GM12878 (cell line): ENCODE measurements around the gene GNAZ. TPM values are rescaled to one million over a fixed set of nuclear protein-coding genes. Genes with fewer than 3 reads are reported as not detected.

Experiments
- ATAC-seq: fragments of 200-7000 bp; cut with Tn5 transposase; 3 replicates; pipeline ENCODE4 v1.9.1; 2020; ENCODE audit warnings: mild to moderate bottlenecking, moderate library complexity
- BruUV-seq: library from RNA; stranded (reverse); fragments of 400-500 nt; replicated peaks from 2 replicates; lab custom pipeline; 2021; lab: Mats Ljungman, UMichigan
- CTCF ChIA-PET: fragments of 300-600 bp; sonication (Branson Sonifier 250); formaldehyde crosslinking; extraction: SDS; loops from one replicate; lab custom pipeline; 2021; ENCODE audit warnings: inconsistent platforms; lab: Yijun Ruan, JAX
- POLR2A ChIA-PET: fragments of 350-600 bp; formaldehyde crosslinking; extraction: SDS; loops from one replicate; lab custom pipeline; 2021; ENCODE audit warnings: inconsistent platforms; lab: Charles Lee
- RAD21 ChIA-PET: fragments of 300-600 bp; sonication (Branson Sonifier 250); formaldehyde crosslinking; loops from one replicate; lab custom pipeline; 2023; ENCODE audit warnings: antibody characterized with exemption; ENCODE audit not compliant: unreplicated experiment; lab: Charles Lee
- SMC1A ChIA-PET: fragments of 300-600 bp; sonication (Branson Sonifier 250); formaldehyde crosslinking; loops from one replicate; lab custom pipeline; 2023; ENCODE audit not compliant: unreplicated experiment, uncharacterized antibody; lab: Charles Lee
- DNase-seq: peaks from one replicate; pipeline ENCODE4 v3.0.0-alpha.2; 2011; ENCODE audit warnings: low read depth, low spot score
- FAIRE-seq: peaks from 3 replicates; lab custom pipeline; 2011; peaks lifted over from hg19 to GRCh38; lab: Jason Lieb, UNC
- H2AFZ ChIP-seq: 2 replicates; pipeline ENCODE4 v1.6.0; 2011; ENCODE audit warnings: low read depth, low read length, control low read depth; ENCODE audit not compliant: control insufficient read depth
- H3K27ac ChIP-seq: 2 replicates; pipeline ENCODE4 v1.5.1; 2011; ENCODE audit warnings: control low read depth; ENCODE audit not compliant: control insufficient read depth, insufficient read depth
- H3K27me3 ChIP-seq, 2 experiments: replicated peaks in 1 of 2; 2 replicates each; pipeline versions ENCODE4 v1.6.0 to v1.6.1; 2011; ENCODE audit warnings: low read length in 1 of 2; ENCODE audit not compliant: control insufficient read depth in 2 of 2, insufficient read depth in 2 of 2
- H3K36me3 ChIP-seq, 2 experiments: 2 replicates each; pipeline ENCODE4 v1.5.1; 2011; ENCODE audit warnings: low read length in 1 of 2; ENCODE audit not compliant: control insufficient read depth in 2 of 2, insufficient read depth in 2 of 2
- H3K4me1 ChIP-seq: 2 replicates; pipeline ENCODE4 v1.6.1; 2011; ENCODE audit warnings: mild to moderate bottlenecking, low read length, moderate library complexity, mixed read lengths; ENCODE audit not compliant: control insufficient read depth, insufficient read depth
- H3K4me2 ChIP-seq: 2 replicates; pipeline ENCODE4 v1.6.0; 2011; ENCODE audit warnings: control low read depth; ENCODE audit not compliant: control insufficient read depth, insufficient read depth
- H3K4me3 ChIP-seq: fragments of 200-600 bp; sonication (generic); 2 replicates; pipeline ENCODE4 v1.5.1; 2016
- H3K79me2 ChIP-seq: 2 replicates; pipeline ENCODE4 v1.6.0; 2011; ENCODE audit warnings: low read length; ENCODE audit not compliant: control insufficient read depth, insufficient read depth
- H3K9ac ChIP-seq: 2 replicates; pipeline ENCODE4 v1.8.0; 2011; ENCODE audit warnings: low read length, control low read depth, mixed read lengths; ENCODE audit not compliant: control insufficient read depth, insufficient read depth
- H3K9me3 ChIP-seq: replicated peaks from 3 replicates; pipeline ENCODE4 v1.5.1; 2011; ENCODE audit warnings: mild to moderate bottlenecking, low read length; ENCODE audit not compliant: control insufficient read depth, insufficient read depth
- H4K20me1 ChIP-seq: 2 replicates; pipeline ENCODE4 v1.6.0; 2011; ENCODE audit not compliant: control insufficient read depth, insufficient read depth
- BHLHE40 ChIP-seq, 2 experiments: fragments of 450-650 bp in 1 of 2; IDR thresholded peaks; 2 replicates each; pipeline ENCODE4 v1.6.1; 2011 to 2017; ENCODE audit warnings: low read depth in 2 of 2, borderline replicate concordance in 1 of 2, improper control_type of control experiment in 1 of 2, low read length in 1 of 2, mild to moderate bottlenecking in 1 of 2
- CHD2 ChIP-seq: IDR thresholded peaks from 2 replicates; pipeline ENCODE4 v1.6.1; 2011; ENCODE audit warnings: low read depth, low read length, improper control_type of control experiment, borderline replicate concordance
- GABPA ChIP-seq: IDR thresholded peaks from 2 replicates; pipeline ENCODE4 v1.6.1; 2014; ENCODE audit warnings: antibody characterized with exemption, low read depth, mild to moderate bottlenecking, inconsistent platforms
- MEF2A ChIP-seq: IDR thresholded peaks from 2 replicates; pipeline ENCODE4 v1.6.1; 2011; ENCODE audit warnings: low read depth, mild to moderate bottlenecking, low read length, moderate library complexity; ENCODE audit not compliant: insufficient read depth
- POLR2A ChIP-seq: IDR thresholded peaks from 2 replicates; pipeline ENCODE4 v1.6.1; 2011; ENCODE audit warnings: low read depth, mild to moderate bottlenecking, low read length
- RAD21 ChIP-seq: IDR thresholded peaks from 2 replicates; pipeline ENCODE4 v1.6.1; 2011; ENCODE audit warnings: mild to moderate bottlenecking, low read depth, low read length, moderate library complexity; ENCODE audit not compliant: insufficient read depth
- SRF ChIP-seq, 2 experiments: IDR thresholded peaks; 2 replicates each; pipeline ENCODE4 v1.6.1; 2011; ENCODE audit warnings: low read depth in 2 of 2, low read length in 2 of 2, mild to moderate bottlenecking in 1 of 2, moderate library complexity in 1 of 2
- YY1 ChIP-seq: IDR thresholded peaks from 2 replicates; pipeline ENCODE4 v1.6.1; 2011; ENCODE audit warnings: low read depth, mild to moderate bottlenecking, low read length
- ZNF24 ChIP-seq: fragments of 450-650 bp; IDR thresholded peaks from 2 replicates; pipeline ENCODE4 v1.6.1; 2017; ENCODE audit warnings: antibody characterized with exemption, mild to moderate bottlenecking
- WGBS: methylation state at CpG from one replicate; pipeline ENCODE4 v1.1.6; 2016; ENCODE audit warnings: low lambda C conversion rate; ENCODE audit not compliant: insufficient replicate concordance, insufficient coverage; ENCODE audit errors: missing lambda C conversion rate; 5-methylcytosine and 5-hydroxymethylcytosine counted together
- in situ Hi-C: fragments of 300-500 bp; cut with MboI; formaldehyde crosslinking; loops from 9 replicates; pipeline ENCODE4 v1.14.3; 2018; ENCODE audit warnings: mixed read lengths
- intact Hi-C: fragments of 100-400 bp; cut with micrococcal nuclease; formaldehyde crosslinking; loops from one replicate; pipeline ENCODE4 v1.14.2; 2022; ENCODE audit not compliant: unreplicated experiment
- polyA plus RNA-seq, 11 experiments: library from polyadenylated mRNA; depleted of rRNA in 4 of 11; unstranded in 6 of 11; stranded (reverse) in 5 of 11; fragments of >200 nt; fragmentation: Nextera tagmentation in 4 of 11; fragmentation: Illumina TruSeq in 1 of 11; extraction: Ambion mirVana in 4 of 11; extraction: Trizol in 1 of 11; gene quantifications; 1 replicate in 1 of 11; 2 replicates in 10 of 11; pipeline versions ENCODE4 v1.2.1 to v1.2.3, GENCODE V29; 2011 to 2016; ENCODE audit warnings: inconsistent platforms in 2 of 11, missing spikeins in 2 of 11, low read depth in 1 of 11
- total RNA-seq, 4 experiments: library from RNA; depleted of rRNA in 3 of 4; stranded (reverse); fragments of >200 nt in 3 of 4; fragmentation: Illumina TruSeq in 1 of 4; extraction: Trizol in 1 of 4; gene quantifications; 2 replicates each; pipeline versions ENCODE4 v1.2.1 to v1.2.3, GENCODE V29; 2013 to 2021

The GNAZ gene
- total and polyA plus RNA-seq, 10 of the 15 experiments (the other 5 are each of a cell fraction or from before 2014, with no cell fraction given), result 0.09 to 1.0 (median 0.44) TPM; not detected in 1

DNA sequence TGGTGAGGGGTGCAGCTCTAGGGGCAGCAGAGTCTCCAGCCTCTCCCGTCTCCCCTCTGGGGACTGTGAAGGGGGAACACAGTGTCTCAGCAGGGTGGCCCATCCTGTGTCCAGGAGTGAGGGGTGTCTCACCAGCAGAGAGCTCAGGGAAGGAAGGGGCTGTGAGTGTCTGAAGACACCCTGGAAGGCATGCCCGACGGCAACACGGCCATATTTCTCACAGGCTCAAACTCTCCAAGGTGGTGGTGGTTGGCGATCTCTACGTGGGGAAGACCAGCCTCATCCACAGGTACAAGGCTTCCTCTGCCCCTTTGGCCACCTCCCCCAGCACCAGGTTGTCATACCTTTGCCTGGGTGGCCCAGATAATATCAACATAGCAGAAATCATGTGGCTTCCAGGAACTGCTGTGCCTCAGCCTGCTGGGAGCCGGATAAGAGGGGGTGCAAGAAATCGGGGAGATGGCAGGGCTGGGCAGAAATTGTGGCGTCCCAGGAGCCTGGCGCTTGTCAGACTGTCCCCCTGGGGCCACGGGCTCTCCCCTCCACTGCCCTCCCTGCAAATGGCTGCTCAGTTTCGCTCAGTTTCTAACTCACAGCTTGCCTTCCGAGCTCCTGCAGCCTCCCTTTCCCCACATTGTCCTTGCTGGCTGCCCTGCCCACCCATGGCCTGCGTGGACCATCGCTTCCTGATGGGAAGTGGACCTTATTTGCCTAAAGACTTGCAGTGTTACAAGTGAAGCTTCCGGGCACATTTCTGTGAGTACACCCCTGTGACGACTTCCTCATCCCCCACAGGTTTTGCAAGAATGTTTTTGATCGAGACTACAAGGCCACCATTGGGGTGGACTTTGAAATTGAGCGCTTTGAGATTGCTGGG lies 82.2 kb downstream of the GNAZ start (continued):
- peak; percentile 78; the same call in 1 of the 2 replicates for TF ChIP-seq GABPA
- TF ChIP-seq RAD21, result no peak
- TF ChIP-seq YY1, result 0 out of 2 replicates have a peak, but pooled peaks have one; percentile 20
- TF ChIP-seq POLR2A, result peak; percentile 65
- TF ChIP-seq MEF2A, result 0 out of 2 replicates have a peak, but pooled peaks have one; percentile 8

DNA sequence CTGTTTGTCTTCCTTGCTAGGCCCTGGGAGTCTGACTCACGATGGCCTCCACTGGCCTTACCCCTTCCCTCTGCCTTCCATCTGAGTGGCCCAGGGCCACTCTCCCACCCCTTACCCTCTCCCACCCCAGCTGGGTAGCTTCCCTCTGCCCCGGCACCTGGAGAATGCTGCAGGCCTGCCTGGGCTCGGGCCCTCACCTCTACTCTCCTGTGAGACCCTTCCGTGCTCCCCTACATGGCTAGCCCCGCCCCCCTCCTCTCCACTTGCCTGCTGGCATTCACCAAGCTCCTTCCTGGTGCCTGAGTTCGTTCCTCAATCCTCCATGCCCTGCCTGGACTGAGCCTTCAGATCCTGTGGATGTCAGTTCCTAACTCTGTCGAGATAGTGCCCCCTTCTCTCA lies 83.7 kb downstream of the GNAZ start:
- in situ Hi-C loops (no loop called here), intact Hi-C loops (no loop called here)
- Histone ChIP-seq H3K4me2 (no peak overlapping the region), H4K20me1 (no peaks in the 10 kb centered on the region), H3K36me3 (no peaks in the 10 kb centered on the region), H3K9me3 (no peaks in the 10 kb centered on the region), H3K9ac (no peak overlapping the region), H2AFZ (no peak overlapping the region), H3K4me3 (no peak overlapping the region), H3K27me3 (no peaks in the 10 kb centered on the region), H3K79me2 (no peaks in the 10 kb centered on the region), H3K4me1 (peaks cover 12% of the 10 kb centered on the region), H3K27ac (no peak overlapping the region)
- ChIA-PET CTCF (interaction anchor here (1.0 to 1.9 kb wide), 3 partner anchors 9 to 128 kb away, joined by 4 to 5 read pairs (median 4); no protein-coding TSS in a partner anchor), POLR2A (no interaction called here), RAD21 (interaction anchor here (0.6 to 1.1 kb wide), 2 partner anchors 10 to 137 kb away, joined by 3 to 4 read pairs; no protein-coding TSS in a partner anchor), SMC1A (no interaction called here)
- DNase-seq (no peak), ATAC-seq (no peak), FAIRE-seq (no peak)
- no TSS peak for BruUV-seq
- TF ChIP-seq ZNF24, result no peak
- no peak for TF ChIP-seq SRF (IDR thresholded peaks at IDR 0.05; ENCODE audit: low read depth in 2 of 2, low read length in 2 of 2)
- no peak for TF ChIP-seq BHLHE40 (IDR thresholded peaks at IDR 0.05; ENCODE audit: borderline replicate concordance in 1 of 2, low read depth in 2 of 2, low read length in 1 of 2)
- TF ChIP-seq CHD2, result no peak
- WGBS, result 92% methylated on average over 7 of the region's 7 CpGs
